Mesothelial cell of epicardium (in vitro differentiated cells): ENCODE results near the gene SGTB. TPM values are rescaled to one million over a fixed set of nuclear protein-coding genes. Genes with fewer than 3 reads are reported as not detected.
"Not testable (repeated sequence)": the region's sequence is repeated elsewhere in the genome, so short reads cannot be mapped to it uniquely, and the experiment has no call there.

Experiments used
- DNase-seq, 2 experiments: peaks; one replicate each; pipeline ENCODE4 v3.0.0; 2021; ENCODE audit warnings: low spot score in 2 of 2; ENCODE audit not compliant: unreplicated experiment in 2 of 2
- H3K27ac Mint-ChIP-seq: 2 replicates; pipeline ENCODE4 v1.8.0; 2021; ENCODE audit warnings: mixed read lengths
- H3K27me3 Mint-ChIP-seq: 2 replicates; pipeline ENCODE4 v1.8.0; 2021; ENCODE audit warnings: low read depth, mixed read lengths
- H3K36me3 Mint-ChIP-seq: 2 replicates; pipeline ENCODE4 v1.8.0; 2021; ENCODE audit warnings: mixed read lengths
- H3K4me1 Mint-ChIP-seq: 2 replicates; pipeline ENCODE4 v1.8.0; 2021; ENCODE audit warnings: mixed read lengths
- H3K4me3 Mint-ChIP-seq: 2 replicates; pipeline ENCODE4 v1.8.0; 2021; ENCODE audit warnings: mild to moderate bottlenecking, moderate library complexity, mixed read lengths
- H3K9me3 Mint-ChIP-seq: 2 replicates; pipeline ENCODE4 v1.8.0; 2021; ENCODE audit warnings: mixed read lengths
- CTCF ChIP-seq: fragments of 200-600 bp; sonication (generic); IDR thresholded peaks from one replicate; pipeline ENCODE4 v1.5.0; 2021; ENCODE audit warnings: antibody characterized with exemption; ENCODE audit not compliant: unreplicated experiment
- total RNA-seq: library from RNA; stranded (reverse); gene quantifications from 3 replicates; pipeline ENCODE4 v1.2.1, GENCODE V29; 2021

SGTB gene
- total RNA-seq, 1 donor from 2014 or later = 9.4 TPM

- no peak overlapping the region for H3K27ac Mint-ChIP-seq
- H3K36me3 Mint-ChIP-seq = peaks cover 15% of the 10 kb centered on the region
- no peaks in the 10 kb centered on the region for H3K27me3 Mint-ChIP-seq
- H3K9me3 Mint-ChIP-seq = no peaks in the 10 kb centered on the region
- no peak for DNase-seq
- H3K4me3 Mint-ChIP-seq = no peak overlapping the region
- TF ChIP-seq CTCF = no peak
- H3K4me1 Mint-ChIP-seq = no peaks in the 10 kb centered on the region
These were observed 26.6 kb downstream of the SGTB start for GRCh38 chr5:65695162-65695755.

GRCh38 chr5:65693121-65693520 is 28.8 kb downstream of the SGTB start:
- H3K36me3 Mint-ChIP-seq = peaks cover 6% of the 10 kb centered on the region
- H3K9me3 Mint-ChIP-seq = no peaks in the 10 kb centered on the region
- H3K4me3 Mint-ChIP-seq = no peak overlapping the region
- no peaks in the 10 kb centered on the region for H3K27me3 Mint-ChIP-seq
- no peak overlapping the region for H3K27ac Mint-ChIP-seq
- no peaks in the 10 kb centered on the region for H3K4me1 Mint-ChIP-seq
- DNase-seq = no peak
- no peak for TF ChIP-seq CTCF

- Mint-ChIP-seq H3K27me3 (no peaks in the 10 kb centered on the region), H3K36me3 (peaks cover 36% of the 10 kb centered on the region), H3K4me3 (no peak overlapping the region), H3K4me1 (no peaks in the 10 kb centered on the region), H3K27ac (no peak overlapping the region), H3K9me3 (peaks cover 5% of the 10 kb centered on the region)
- TF ChIP-seq CTCF = no peak
- no peak for DNase-seq
These were observed 39.8 kb downstream of the SGTB start for GRCh38 chr5:65682148-65682547.

- not testable (repeated sequence) for H3K27ac Mint-ChIP-seq, H3K4me1 Mint-ChIP-seq
These were observed 45.9 kb downstream of the SGTB start for GRCh38 chr5:65676056-65676455.

GRCh38 chr5:65674749-65675148 is 47.2 kb downstream of the SGTB start:
- Mint-ChIP-seq H3K9me3 (peaks cover 5% of the 10 kb centered on the region), H3K4me1 (no peaks in the 10 kb centered on the region), H3K36me3 (peaks cover 16% of the 10 kb centered on the region), H3K4me3 (no peak overlapping the region), H3K27ac (no peak overlapping the region), H3K27me3 (no peaks in the 10 kb centered on the region)
- TF ChIP-seq CTCF = no peak
- DNase-seq = no peak

More at GRCh38 chr5:65676056-65676455, 45.9 kb downstream of the SGTB start:
- peaks cover 21% of the 10 kb centered on the region for H3K36me3 Mint-ChIP-seq
- not testable (repeated sequence) for H3K9me3 Mint-ChIP-seq, DNase-seq, H3K27me3 Mint-ChIP-seq, H3K4me3 Mint-ChIP-seq

- Mint-ChIP-seq H3K9me3 (no peaks in the 10 kb centered on the region), H3K4me3 (no peak overlapping the region), H3K27ac (no peak overlapping the region), H3K27me3 (no peaks in the 10 kb centered on the region), H3K4me1 (no peaks in the 10 kb centered on the region), H3K36me3 (peaks cover 6% of the 10 kb centered on the region)
- no peak for DNase-seq
- no peak for TF ChIP-seq CTCF
These were observed 49.1 kb downstream of the SGTB start for GRCh38 chr5:65672796-65673195.
